IMR-90 (cell line): Measurements from ENCODE around the gene MAPRE2.

Source experiments
- CTCF ChIP-seq: conservative IDR thresholded peaks from 2 replicates; pipeline ENCODE4 v1.5.1; 2012; ENCODE audit warnings: mild to moderate bottlenecking, low read depth, low read length, improper control_type of control experiment
- POLR2A ChIP-seq: IDR thresholded peaks from 2 replicates; pipeline ENCODE4 v1.6.1; 2012; ENCODE audit warnings: mild to moderate bottlenecking, low read depth, low read length
- RCOR1 ChIP-seq: IDR thresholded peaks from 2 replicates; pipeline ENCODE4 v1.6.1; 2012; ENCODE audit warnings: mild to moderate bottlenecking, low read length, improper control_type of control experiment; ENCODE audit not compliant: insufficient replicate concordance

GRCh38 chr18:35132021-35132902 is 91.0 kb downstream of the MAPRE2 start:
- TF ChIP-seq POLR2A (no peak), CTCF (no peak), RCOR1 (no peak)
